GM18517 (cell line): Measurements from ENCODE around the gene ZNF841.
"Not testable (repeated sequence)": the region's sequence is repeated elsewhere in the genome, so short reads cannot be mapped to it uniquely, and the experiment has no call there.

Experiments used
- ATAC-seq: cut with Tn5 transposase; IDR thresholded peaks from one replicate; pipeline ENCODE4 v1.9.1; 2021; ENCODE audit warnings: mild to moderate bottlenecking, moderate library complexity; ENCODE audit not compliant: unreplicated experiment

The ZNF841 gene

GRCh38 chr19:52095172-52096014, at the start of gene ZNF841:
ZNF841 (minus strand) TSS chr19:52095765; CDS start chr19:52084801, 10,964 bp downstream.
- ATAC-seq = peak; percentile 52

GRCh38 chr19:52142001-52142595, 46.5 kb upstream of the ZNF841 start:
- ATAC-seq = no peak

- no peak for ATAC-seq
Observed at GRCh38 chr19:52141203-52141602, 45.6 kb upstream of the ZNF841 start.

GRCh38 chr19:52140032-52140710, 44.6 kb upstream of the ZNF841 start:
- ATAC-seq = peak; percentile 83

GRCh38 chr19:52139252-52140031, 43.9 kb upstream of the ZNF841 start, which contains the start of gene ZNF616:
ZNF616 (minus strand) TSS chr19:52139938; CDS start chr19:52130512, 9,426 bp downstream.
- ATAC-seq = peak; percentile 36

GRCh38 chr19:52138983-52139251, 43.4 kb upstream of the ZNF841 start:
- ATAC-seq = no peak

- no peak for ATAC-seq
Observed at GRCh38 chr19:52138278-52138982, 42.9 kb upstream of the ZNF841 start.

GRCh38 chr19:52120286-52120685, 24.7 kb upstream of the ZNF841 start:
- no peak for ATAC-seq

GRCh38 chr19:52115526-52116053, 20.0 kb upstream of the ZNF841 start:
- no peak for ATAC-seq

- no peak for ATAC-seq
Observed at GRCh38 chr19:52114691-52115090, 19.1 kb upstream of the ZNF841 start.

- no peak for ATAC-seq
Observed at GRCh38 chr19:52112624-52113023, 17.1 kb upstream of the ZNF841 start.

GRCh38 chr19:52110780-52111179, 15.2 kb upstream of the ZNF841 start:
- no peak for ATAC-seq

GRCh38 chr19:52102782-52103181, 7.2 kb upstream of the ZNF841 start:
- no peak for ATAC-seq

GRCh38 chr19:52101866-52102562, 6.4 kb upstream of the ZNF841 start:
- no peak for ATAC-seq

GRCh38 chr19:52099497-52100138, 4.1 kb upstream of the ZNF841 start:
- no peak for ATAC-seq

- not testable (repeated sequence) for ATAC-seq
Observed at GRCh38 chr19:52096416-52096815, 851 bp upstream of the ZNF841 start.

GRCh38 chr19:52094526-52095130, 937 bp downstream of the ZNF841 start:
- no peak for ATAC-seq

GRCh38 chr19:52086481-52086880, 9.1 kb downstream of the ZNF841 start:
- no peak for ATAC-seq

- ATAC-seq = no peak
Observed at GRCh38 chr19:52070496-52070895, 25.1 kb downstream of the ZNF841 start.
